RWPE1 (cell line): ENCODE measurements around the gene FOXD1.

Experiments used
- CTCF ChIA-PET: fragments of 350-600 bp; sonication (Branson Sonifier 250); formaldehyde crosslinking; extraction: SDS; loops from one replicate; lab custom pipeline; 2021; lab: Yijun Ruan, JAX
- POLR2A ChIA-PET: fragments of 400-600 bp; formaldehyde crosslinking; extraction: SDS; loops from one replicate; lab custom pipeline; 2020; ENCODE audit warnings: antibody characterized with exemption; ENCODE audit not compliant: low non-redundant PET; lab: Yijun Ruan, JAX
- DNase-seq: peaks from one replicate; pipeline ENCODE4 v3.0.0; 2012; ENCODE audit warnings: low spot score
- H3K27ac ChIP-seq: fragments of 450-650 bp; 2 replicates; pipeline ENCODE4 v1.5.1; 2017
- CTCF ChIP-seq: fragments of 450-650 bp; conservative IDR thresholded peaks from 2 replicates; pipeline ENCODE4 v1.5.1; 2017; ENCODE audit warnings: low read depth, mild to moderate bottlenecking

Gene FOXD1

DNA sequence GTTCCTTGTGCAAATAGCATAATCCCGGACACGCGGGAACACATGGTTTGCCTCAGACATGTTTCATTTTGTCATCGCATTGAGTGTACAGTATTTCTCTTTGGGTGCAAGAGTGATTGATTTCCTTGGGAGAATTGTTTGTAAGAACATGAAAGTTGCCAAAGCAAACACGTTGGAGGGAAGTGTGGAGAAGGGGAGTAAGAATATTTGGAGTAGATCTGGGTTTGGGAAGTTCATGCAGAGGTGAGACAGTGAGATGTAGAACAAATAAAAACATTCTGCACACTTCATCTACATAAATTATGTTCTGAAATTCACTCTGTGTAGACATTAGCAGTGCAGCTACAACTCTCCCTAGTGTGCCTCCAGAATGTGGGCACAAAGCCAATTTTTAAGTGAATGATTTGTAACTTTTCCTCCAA lies 24.0 kb downstream of the FOXD1 start:
- ChIA-PET CTCF (interaction anchor here (0.7 kb wide), 1 partner anchor 208 kb away, joined by 3 read pairs; no protein-coding TSS in a partner anchor), POLR2A (no interaction called here)
- no peak overlapping the region for H3K27ac ChIP-seq
- TF ChIP-seq CTCF, result no peak
- DNase-seq, result no peak

DNA sequence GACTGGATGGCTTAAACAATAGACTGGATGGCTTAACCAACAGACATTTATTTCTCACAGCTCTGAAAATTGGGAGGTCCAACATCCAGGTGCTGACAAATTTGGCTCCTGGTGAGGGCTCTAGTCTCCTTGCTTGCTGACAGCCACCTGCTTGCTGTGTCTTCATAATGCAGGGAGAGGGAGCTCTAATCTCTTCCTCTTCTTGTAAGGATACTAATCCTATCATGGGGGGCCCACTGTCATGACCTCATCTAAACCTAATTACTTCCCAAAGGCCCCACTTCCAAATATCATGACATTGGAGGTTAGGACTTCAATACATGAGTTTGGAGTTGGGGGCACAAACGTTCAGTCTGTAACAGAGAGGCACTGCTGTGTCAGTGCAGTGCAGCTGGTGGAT lies 26.4 kb downstream of the FOXD1 start:
- DNase-seq, result no peak
- H3K27ac ChIP-seq, result no peak overlapping the region
- TF ChIP-seq CTCF, result no peak
- ChIA-PET CTCF (interaction anchor here (0.6 to 1.3 kb wide), 5 partner anchors 31 to 300 kb away, joined by 3 to 5 read pairs (median 3); no protein-coding TSS in a partner anchor), POLR2A (no interaction called here)

GRCh38 chr5:73420666-73421065 lies 27.9 kb downstream of the FOXD1 start:
- TF ChIP-seq CTCF, result no peak
- CTCF ChIA-PET, result interaction anchor here (0.7 to 0.9 kb wide), 2 partner anchors 16 to 28 kb away, joined by 3 read pairs; partner anchors contain the start of gene FOXD1
- POLR2A ChIA-PET, result no interaction called here
- DNase-seq, result no peak
- no peak overlapping the region for H3K27ac ChIP-seq

GRCh38 chr5:73419465-73420390 lies 28.8 kb downstream of the FOXD1 start:
- POLR2A ChIA-PET, result no interaction called here
- CTCF ChIA-PET, result interaction anchor here (0.7 to 1.1 kb wide), 4 partner anchors 9 to 31 kb away, joined by 3 to 6 read pairs (median 3); partner anchors contain the start of gene FOXD1
- no peak for TF ChIP-seq CTCF
- no peak for DNase-seq
- no peak overlapping the region for H3K27ac ChIP-seq

GRCh38 chr5:73419117-73419464 lies 29.5 kb downstream of the FOXD1 start:
- no peak for TF ChIP-seq CTCF
- no peak for DNase-seq
- POLR2A ChIA-PET, result no interaction called here
- CTCF ChIA-PET, result interaction anchor here (0.7 kb wide), 1 partner anchor 47 kb away, joined by 3 read pairs; no protein-coding TSS in a partner anchor
- no peak overlapping the region for H3K27ac ChIP-seq

DNA sequence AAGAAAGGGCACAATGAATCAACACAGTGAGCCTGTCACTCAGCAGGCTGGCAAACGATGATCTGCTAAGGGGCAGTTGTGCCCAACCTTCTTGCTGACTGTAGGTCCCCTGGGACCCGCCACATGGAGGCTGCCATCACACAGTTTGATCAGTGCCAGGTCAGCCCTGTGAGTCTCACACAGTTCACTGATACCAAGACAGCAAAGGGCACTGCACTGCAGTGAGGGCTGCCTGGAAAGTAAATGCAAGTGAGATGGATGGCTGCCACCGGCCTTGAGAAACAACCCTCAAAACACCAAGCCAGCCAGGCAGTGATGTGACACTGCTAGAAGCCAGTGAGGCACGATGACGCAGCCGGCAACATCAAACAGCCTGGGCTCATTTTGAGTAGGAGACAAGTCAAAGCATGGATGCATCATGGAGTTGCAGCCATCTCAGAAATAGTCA lies 30.3 kb downstream of the FOXD1 start:
- no peak overlapping the region for H3K27ac ChIP-seq
- CTCF ChIA-PET, result interaction anchor here (0.7 kb wide), 1 partner anchor 47 kb away, joined by 3 read pairs; no protein-coding TSS in a partner anchor

More for the DNA sequence above, 30.3 kb downstream of the FOXD1 start:
- POLR2A ChIA-PET, result interaction anchor here (0.7 kb wide), 1 partner anchor 30 kb away, joined by 3 read pairs; no protein-coding TSS in a partner anchor
- no peak for TF ChIP-seq CTCF
- no peak for DNase-seq
